Ectodermal cell (in vitro differentiated cells): Measurements from ENCODE around the gene SOS1.

ENCODE experiments used
- H3K27ac ChIP-seq: 2 replicates; pipeline ENCODE4 v1.7.0; 2013; ENCODE audit warnings: mild to moderate bottlenecking, low read depth, low read length; ENCODE audit not compliant: insufficient read depth, poor library complexity, severe bottlenecking
- H3K27me3 ChIP-seq: 2 replicates; pipeline ENCODE4 v1.7.0; 2013; ENCODE audit warnings: mild to moderate bottlenecking, low read length; ENCODE audit not compliant: insufficient read depth, control insufficient read depth, poor library complexity, severe bottlenecking
- H3K36me3 ChIP-seq: one replicate; pipeline ENCODE4 v1.7.0; 2013; ENCODE audit warnings: low read length; ENCODE audit not compliant: control insufficient read depth, insufficient read depth
- H3K4me1 ChIP-seq: one replicate; pipeline ENCODE4 v1.7.0; 2013; ENCODE audit warnings: low read length; ENCODE audit not compliant: control insufficient read depth, insufficient read depth
- H3K4me3 ChIP-seq: 2 replicates; pipeline ENCODE4 v1.7.0; 2013; ENCODE audit warnings: low read depth, low read length, control low read depth; ENCODE audit not compliant: insufficient read depth
- H3K9me3 ChIP-seq: 2 replicates; pipeline ENCODE4 v1.7.0; 2013; ENCODE audit warnings: mild to moderate bottlenecking, low read length, moderate library complexity; ENCODE audit not compliant: control insufficient read depth
- WGBS, 2 experiments: methylation state at CpG; one replicate each; pipeline ENCODE4 v1.1.7; 2013; ENCODE audit warnings: missing lambda C conversion rate in 2 of 2; 5-methylcytosine and 5-hydroxymethylcytosine counted together

Gene SOS1

GRCh38 chr2:39107156-39107555 is 13.7 kb downstream of the SOS1 start:
- Histone ChIP-seq H3K9me3 (no peaks in the 10 kb centered on the region), H3K4me3 (no peak overlapping the region), H3K27ac (no peak overlapping the region), H3K27me3 (no peaks in the 10 kb centered on the region), H3K4me1 (peaks cover 6% of the 10 kb centered on the region), H3K36me3 (no peaks in the 10 kb centered on the region)
- 47 to 51% methylated on average over 4 of the region's 4 CpGs for WGBS, 2 experiments

- Histone ChIP-seq H3K9me3 (no peaks in the 10 kb centered on the region), H3K36me3 (no peaks in the 10 kb centered on the region), H3K27me3 (no peaks in the 10 kb centered on the region), H3K4me1 (no peaks in the 10 kb centered on the region), H3K4me3 (no peak overlapping the region), H3K27ac (no peak overlapping the region)
- WGBS, 2 experiments: 91 to 92% methylated on average over 7 of the region's 7 CpGs
These were observed 20.8 kb downstream of the SOS1 start for GRCh38 chr2:39099870-39100728.

- Histone ChIP-seq H3K9me3 (no peaks in the 10 kb centered on the region), H3K27me3 (no peaks in the 10 kb centered on the region), H3K27ac (no peak overlapping the region), H3K4me1 (no peaks in the 10 kb centered on the region), H3K36me3 (no peaks in the 10 kb centered on the region), H3K4me3 (no peak overlapping the region)
- WGBS, 2 experiments: 92 to 93% methylated on average over 2 of the region's 2 CpGs
These were observed 21.5 kb downstream of the SOS1 start for GRCh38 chr2:39099310-39099869.

GRCh38 chr2:39095624-39096023 is 25.2 kb downstream of the SOS1 start:
- WGBS, 2 experiments: 80 to 100% methylated on average over 1 of the region's 1 CpG
- H3K9me3 ChIP-seq: no peaks in the 10 kb centered on the region
- H3K27ac ChIP-seq: no peak overlapping the region
- peaks cover 11% of the 10 kb centered on the region for H3K4me1 ChIP-seq
- H3K27me3 ChIP-seq: no peaks in the 10 kb centered on the region
- H3K36me3 ChIP-seq: no peaks in the 10 kb centered on the region
- H3K4me3 ChIP-seq: no peak overlapping the region

- Histone ChIP-seq H3K27me3 (no peaks in the 10 kb centered on the region), H3K9me3 (no peaks in the 10 kb centered on the region), H3K36me3 (no peaks in the 10 kb centered on the region), H3K4me1 (peaks cover 11% of the 10 kb centered on the region), H3K27ac (no peak overlapping the region), H3K4me3 (no peak overlapping the region)
- WGBS, 2 experiments: 88 to 96% methylated on average over 1 of the region's 1 CpG
These were observed 26.0 kb downstream of the SOS1 start for GRCh38 chr2:39094717-39095363.

GRCh38 chr2:39093218-39093898 is 27.5 kb downstream of the SOS1 start:
- H3K9me3 ChIP-seq: no peaks in the 10 kb centered on the region
- no peak overlapping the region for H3K4me3 ChIP-seq
- no peaks in the 10 kb centered on the region for H3K36me3 ChIP-seq
- no peak overlapping the region for H3K27ac ChIP-seq
- H3K4me1 ChIP-seq: peaks cover 11% of the 10 kb centered on the region
- 82 to 83% methylated on average over 3 of the region's 3 CpGs for WGBS, 2 experiments
- H3K27me3 ChIP-seq: no peaks in the 10 kb centered on the region

GRCh38 chr2:39091543-39091942 is 29.3 kb downstream of the SOS1 start:
- H3K27ac ChIP-seq: no peak overlapping the region
- H3K4me1 ChIP-seq: peaks cover 11% of the 10 kb centered on the region
- H3K9me3 ChIP-seq: no peaks in the 10 kb centered on the region
- 25 to 34% methylated on average over 4 of the region's 4 CpGs for WGBS, 2 experiments
- no peak overlapping the region for H3K4me3 ChIP-seq
- H3K36me3 ChIP-seq: no peaks in the 10 kb centered on the region
- no peaks in the 10 kb centered on the region for H3K27me3 ChIP-seq

- no peak overlapping the region for H3K4me3 ChIP-seq
- no peaks in the 10 kb centered on the region for H3K36me3 ChIP-seq
- H3K4me1 ChIP-seq: peaks cover 11% of the 10 kb centered on the region
- no peaks in the 10 kb centered on the region for H3K27me3 ChIP-seq
- no peaks in the 10 kb centered on the region for H3K9me3 ChIP-seq
- WGBS, 2 experiments: 92 to 93% methylated on average over 3 of the region's 3 CpGs
- H3K27ac ChIP-seq: no peak overlapping the region
These were observed 29.8 kb downstream of the SOS1 start for GRCh38 chr2:39091063-39091462.

- Histone ChIP-seq H3K27ac (no peak overlapping the region), H3K9me3 (no peaks in the 10 kb centered on the region), H3K4me1 (no peaks in the 10 kb centered on the region), H3K36me3 (no peaks in the 10 kb centered on the region), H3K4me3 (no peak overlapping the region), H3K27me3 (no peaks in the 10 kb centered on the region)
- 98% methylated on average over 5 of the region's 5 CpGs for WGBS, 2 experiments
These were observed 40.7 kb downstream of the SOS1 start for GRCh38 chr2:39080152-39080551.
